Vagina (tissue), 2 donors: ENCODE results near the gene TBXAS1.

Source experiments
- CTCF ChIP-seq, 3 experiments: fragments of 450-650 bp in 2 of 3; fragments of 200-600 bp in 1 of 3; sonication (generic) in 1 of 3; IDR thresholded peaks; one replicate each; pipeline ENCODE4 v1.5.1; 2017 to 2019; ENCODE audit warnings: antibody characterized with exemption in 3 of 3, mild to moderate bottlenecking in 2 of 3, moderate library complexity in 2 of 3
- POLR2A ChIP-seq, 2 donors: fragments of 450-650 bp; IDR thresholded peaks; one replicate each; pipeline ENCODE4 v1.6.1; 2017; ENCODE audit warnings: antibody characterized with exemption in 2 of 2, mild to moderate bottlenecking in 2 of 2, moderate library complexity in 2 of 2
- POLR2AphosphoS5 ChIP-seq, 2 donors: sonication (generic); formaldehyde crosslinking; IDR thresholded peaks; one replicate each; pipeline ENCODE4 v1.9.0; 2017; ENCODE audit warnings: antibody characterized with exemption in 2 of 2, mild to moderate bottlenecking in 2 of 2, low read depth in 1 of 2; ENCODE audit not compliant: insufficient read depth in 1 of 2

GRCh38 chr7:139885511-139885910 is 56.4 kb downstream of the TBXAS1 start:
- TF ChIP-seq POLR2A (IDR thresholded peaks at IDR 0.05) (no peak), CTCF (IDR thresholded peaks at IDR 0.05) (no peak), POLR2AphosphoS5 (IDR thresholded peaks at IDR 0.05; ENCODE audit: insufficient read depth in 1 of 2, low read depth in 1 of 2) (no peak)
